ENCODE measurements around the gene NAA25.

Gene NAA25

DNA sequence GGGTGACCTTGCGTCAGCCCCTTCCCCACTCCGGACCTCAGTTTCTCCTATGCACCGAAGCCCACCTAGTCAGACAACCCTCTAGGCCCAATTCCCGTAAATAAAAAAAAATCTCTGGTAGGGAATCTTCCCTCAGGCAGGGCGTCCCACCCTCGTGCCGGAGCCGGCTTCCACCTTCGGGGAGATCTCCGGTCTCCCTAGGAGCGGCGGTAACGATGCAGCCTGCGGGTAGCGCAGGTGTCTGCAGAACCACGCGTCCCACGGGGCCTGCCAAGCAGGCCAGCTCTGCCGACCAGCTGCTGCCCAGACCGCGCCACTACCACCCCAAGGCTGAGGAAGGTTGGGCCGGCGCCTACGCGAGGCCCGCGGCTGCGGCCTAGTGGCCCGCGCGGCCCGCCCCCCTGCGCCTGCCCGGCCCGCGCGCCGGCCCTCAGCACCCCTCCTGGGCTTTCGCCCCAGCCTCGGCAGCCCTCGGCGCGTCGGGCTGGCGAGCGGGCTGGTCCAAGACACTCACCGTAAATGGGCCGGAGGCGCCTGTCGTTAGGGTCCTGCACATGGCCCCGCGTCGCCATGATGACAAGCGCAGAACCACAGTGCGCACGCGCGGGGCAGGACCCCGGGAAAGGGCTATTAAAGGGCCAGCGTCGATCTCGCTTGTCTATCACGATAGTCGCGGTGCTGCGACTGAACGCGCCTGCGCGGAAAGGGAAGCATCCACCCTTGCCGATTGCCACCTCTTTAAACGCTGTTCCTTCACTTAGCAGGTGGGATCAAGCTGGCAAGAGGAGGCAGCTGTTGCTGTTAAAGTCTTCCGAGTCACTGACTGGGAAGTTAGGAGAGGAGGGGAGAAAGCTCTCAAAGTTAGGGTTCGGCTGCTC, at the start of gene NAA25:
NAA25 (minus strand) TSS at position 582 of the 878 bp plus-strand sequence; CDS start at position 572, 10 bp downstream.
- TF ChIP-seq, protein P1, sequence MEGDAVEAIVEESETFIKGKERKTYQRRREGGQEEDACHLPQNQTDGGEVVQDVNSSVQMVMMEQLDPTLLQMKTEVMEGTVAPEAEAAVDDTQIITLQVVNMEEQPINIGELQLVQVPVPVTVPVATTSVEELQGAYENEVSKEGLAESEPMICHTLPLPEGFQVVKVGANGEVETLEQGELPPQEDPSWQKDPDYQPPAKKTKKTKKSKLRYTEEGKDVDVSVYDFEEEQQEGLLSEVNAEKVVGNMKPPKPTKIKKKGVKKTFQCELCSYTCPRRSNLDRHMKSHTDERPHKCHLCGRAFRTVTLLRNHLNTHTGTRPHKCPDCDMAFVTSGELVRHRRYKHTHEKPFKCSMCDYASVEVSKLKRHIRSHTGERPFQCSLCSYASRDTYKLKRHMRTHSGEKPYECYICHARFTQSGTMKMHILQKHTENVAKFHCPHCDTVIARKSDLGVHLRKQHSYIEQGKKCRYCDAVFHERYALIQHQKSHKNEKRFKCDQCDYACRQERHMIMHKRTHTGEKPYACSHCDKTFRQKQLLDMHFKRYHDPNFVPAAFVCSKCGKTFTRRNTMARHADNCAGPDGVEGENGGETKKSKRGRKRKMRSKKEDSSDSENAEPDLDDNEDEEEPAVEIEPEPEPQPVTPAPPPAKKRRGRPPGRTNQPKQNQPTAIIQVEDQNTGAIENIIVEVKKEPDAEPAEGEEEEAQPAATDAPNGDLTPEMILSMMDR (conservative IDR thresholded peaks at IDR 0.05; ENCODE audit: low read length) = no peak
- H3K4me3 ChIP-seq (ENCODE audit: low read length) = peak within 1 kb of the TSS; percentile 100
- peak; percentile 80 for DNase-seq (ENCODE audit: low read depth)

DNA sequence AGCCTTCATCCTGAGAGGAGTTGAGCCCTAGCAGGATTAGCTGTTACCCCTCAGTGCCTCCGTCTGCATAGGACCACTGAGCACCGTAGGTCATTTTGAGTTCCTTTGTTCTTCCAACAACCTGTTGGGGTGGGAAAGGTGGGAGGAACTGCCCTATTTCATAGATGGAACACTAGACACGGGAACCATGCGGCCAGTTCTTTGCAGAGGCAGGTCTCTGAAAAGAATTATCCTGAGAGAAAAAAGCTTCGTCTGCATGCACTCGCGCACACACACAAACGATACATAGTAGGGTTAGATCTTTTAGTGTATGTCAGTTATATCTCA, 45.3 kb upstream of the NAA25 start:
- no peak overlapping the region for H3K4me3 ChIP-seq (ENCODE audit: low read length)
- TF ChIP-seq, protein P1 (conservative IDR thresholded peaks at IDR 0.05; ENCODE audit: low read length) = no peak
- DNase-seq (ENCODE audit: low read depth) = no peak

DNA sequence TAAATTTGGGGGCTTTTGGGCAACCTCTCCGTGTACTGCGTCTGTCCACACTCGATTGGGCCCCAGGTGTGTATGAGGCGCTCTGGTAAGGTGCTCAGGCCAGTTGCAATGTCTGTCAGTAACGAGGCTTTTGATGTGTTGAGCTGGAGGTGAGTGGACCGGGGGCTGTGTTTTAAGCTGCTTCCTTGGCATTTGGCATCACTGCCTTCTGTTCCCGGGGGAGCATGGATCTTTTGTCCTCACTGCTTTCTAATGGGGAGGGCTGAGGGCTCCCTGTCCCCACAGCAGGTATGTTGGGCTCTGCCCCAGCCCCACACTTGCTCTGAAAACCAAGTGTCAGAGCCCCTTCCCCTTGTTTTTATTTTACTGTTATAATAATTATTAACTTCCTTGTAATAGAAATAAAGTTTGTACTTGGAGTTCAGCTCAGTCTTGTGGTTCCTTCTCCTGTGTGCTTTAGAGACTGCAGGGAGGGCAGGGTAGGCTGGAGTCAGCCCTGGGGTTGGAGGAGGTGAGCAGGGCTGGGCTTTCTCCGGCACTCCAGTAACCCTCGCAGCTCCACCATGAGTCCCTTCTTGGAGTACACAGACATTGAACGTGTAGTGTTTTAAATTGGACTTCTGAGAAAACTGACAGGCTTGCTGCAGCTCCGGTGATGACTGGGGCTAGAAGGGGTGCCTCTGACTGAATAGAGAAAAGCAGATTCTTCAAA, 44.8 kb upstream of the NAA25 start:
- TF ChIP-seq, protein P1 (conservative IDR thresholded peaks at IDR 0.05; ENCODE audit: low read length) = no peak
- DNase-seq (ENCODE audit: low read depth) = no peak
- H3K4me3 ChIP-seq (ENCODE audit: low read length) = no peak overlapping the region

DNA sequence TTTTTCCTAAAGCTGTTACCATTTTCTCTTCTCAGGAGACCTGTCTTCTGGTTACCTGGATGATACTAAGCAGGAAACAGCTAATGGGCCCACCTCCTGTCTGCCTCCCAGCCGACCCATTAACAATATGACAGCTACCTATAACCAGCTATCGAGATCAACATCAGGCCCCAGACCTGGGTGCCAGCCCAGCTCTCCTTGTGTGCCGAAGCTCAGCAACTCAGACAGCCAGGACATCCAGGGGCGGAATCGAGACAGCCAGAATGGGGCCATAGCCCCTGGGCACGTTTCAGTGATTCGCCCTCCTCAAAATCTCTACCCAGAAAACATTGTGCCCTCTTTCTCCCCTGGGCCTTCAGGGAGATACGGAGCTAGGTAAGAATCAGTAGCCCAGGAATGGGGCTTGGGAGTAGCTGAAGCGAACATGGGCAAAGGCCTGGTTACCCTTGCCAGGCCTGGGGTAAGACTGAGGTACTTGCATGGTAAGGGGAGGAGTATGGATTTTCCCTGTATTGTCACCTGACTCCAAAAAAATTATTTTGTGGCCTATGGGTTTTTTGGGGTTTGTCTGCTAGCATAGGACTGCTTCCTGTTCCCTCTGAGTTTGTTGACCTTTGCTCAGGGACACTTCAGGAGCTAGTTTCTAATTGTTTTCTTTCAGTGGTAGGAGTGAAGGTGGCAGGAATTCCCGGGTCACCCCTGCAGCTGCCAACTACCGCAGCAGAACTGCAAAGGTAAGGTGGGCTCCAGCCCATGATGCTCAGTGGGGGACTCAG, 43.4 kb upstream of the NAA25 start:
- TF ChIP-seq, protein P1 (conservative IDR thresholded peaks at IDR 0.05; ENCODE audit: low read length) = no peak
- no peak for DNase-seq (ENCODE audit: low read depth)
- H3K4me3 ChIP-seq (ENCODE audit: low read length) = no peak overlapping the region

DNA sequence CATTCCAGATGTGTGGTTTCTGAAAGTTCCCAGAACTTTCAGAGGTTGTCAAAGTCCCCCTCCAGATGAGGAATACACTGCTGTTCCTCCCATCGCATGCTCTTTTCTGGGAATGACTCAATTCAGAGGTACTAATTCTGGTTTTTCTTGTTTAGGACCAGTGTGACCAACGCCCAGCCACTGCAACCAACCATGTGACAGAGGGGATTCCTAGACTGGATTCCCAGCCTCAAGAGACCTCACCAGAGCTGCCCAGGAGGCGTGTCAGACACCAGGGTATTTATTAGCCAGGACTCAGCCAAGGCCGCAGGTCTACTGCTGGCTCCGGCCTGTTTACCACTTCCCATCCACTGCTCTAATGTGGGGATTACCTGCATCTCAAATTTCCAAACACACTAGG, 41.0 kb upstream of the NAA25 start:
- TF ChIP-seq, protein P1 (conservative IDR thresholded peaks at IDR 0.05; ENCODE audit: low read length) = no peak
- H3K4me3 ChIP-seq (ENCODE audit: low read length) = no peak overlapping the region
- no peak for DNase-seq (ENCODE audit: low read depth)

DNA sequence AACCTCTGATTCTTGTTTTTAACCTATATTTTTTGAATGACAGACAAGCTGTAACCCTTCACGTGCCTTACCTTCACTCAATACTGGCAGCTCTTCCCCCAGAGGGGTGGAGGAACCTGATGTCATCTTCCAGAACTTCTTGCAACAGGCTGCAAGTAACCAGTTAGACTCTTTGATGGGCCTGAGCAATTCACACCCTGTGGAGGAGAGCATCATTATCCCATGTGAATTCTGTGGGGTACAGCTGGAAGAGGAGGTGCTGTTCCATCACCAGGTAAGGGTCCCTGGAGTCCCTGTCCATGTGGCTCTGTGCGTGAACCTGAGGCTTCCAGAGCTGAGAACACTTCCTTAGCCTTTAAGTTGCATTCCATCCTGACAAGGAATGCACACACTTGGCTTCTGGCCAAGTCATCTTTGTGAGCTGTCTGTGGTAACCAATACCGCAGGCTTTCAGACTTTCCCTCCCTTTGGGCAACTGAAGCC, 39.5 kb upstream of the NAA25 start:
- peak; percentile 69 for DNase-seq (ENCODE audit: low read depth)
- H3K4me3 ChIP-seq (ENCODE audit: low read length) = no peak overlapping the region
- TF ChIP-seq, protein P1 (conservative IDR thresholded peaks at IDR 0.05; ENCODE audit: low read length) = no peak

Data from AG10803 (cell line).